IMR-90 (cell line): Measurements from ENCODE around the gene MAML3.

Source experiments
- BHLHE40 ChIP-seq: fragments of 150-350 bp; IDR thresholded peaks from 2 replicates; pipeline ENCODE4 v1.6.1; 2016; ENCODE audit warnings: mild to moderate bottlenecking, low read depth, low read length
- CEBPB ChIP-seq: IDR thresholded peaks from 2 replicates; pipeline ENCODE4 v1.6.1; 2012; ENCODE audit warnings: low read depth, low read length, improper control_type of control experiment
- CTCF ChIP-seq: conservative IDR thresholded peaks from 2 replicates; pipeline ENCODE4 v1.5.1; 2012; ENCODE audit warnings: mild to moderate bottlenecking, low read depth, low read length, improper control_type of control experiment
- FOS ChIP-seq: fragments of 150-350 bp; IDR thresholded peaks from 2 replicates; pipeline ENCODE4 v1.6.1; 2016; ENCODE audit warnings: low read depth, low read length
- MAFK ChIP-seq: IDR thresholded peaks from 2 replicates; pipeline ENCODE4 v1.6.1; 2012; ENCODE audit warnings: low read depth, low read length, improper control_type of control experiment
- MAZ ChIP-seq: IDR thresholded peaks from 2 replicates; pipeline ENCODE4 v1.6.1; 2012; ENCODE audit warnings: low read depth, mild to moderate bottlenecking, low read length, improper control_type of control experiment, moderate library complexity, borderline replicate concordance
- MXI1 ChIP-seq: IDR thresholded peaks from 2 replicates; pipeline ENCODE4 v1.6.1; 2012; ENCODE audit warnings: low read depth, mild to moderate bottlenecking, low read length, moderate library complexity, borderline replicate concordance
- POLR2A ChIP-seq: IDR thresholded peaks from 2 replicates; pipeline ENCODE4 v1.6.1; 2012; ENCODE audit warnings: mild to moderate bottlenecking, low read depth, low read length
- RAD21 ChIP-seq: IDR thresholded peaks from 2 replicates; pipeline ENCODE4 v1.6.1; 2012; ENCODE audit warnings: low read length, improper control_type of control experiment
- RCOR1 ChIP-seq: IDR thresholded peaks from 2 replicates; pipeline ENCODE4 v1.6.1; 2012; ENCODE audit warnings: mild to moderate bottlenecking, low read length, improper control_type of control experiment; ENCODE audit not compliant: insufficient replicate concordance
- RFX5 ChIP-seq: IDR thresholded peaks from 2 replicates; pipeline ENCODE4 v1.8.0; 2012; ENCODE audit warnings: low read depth, mild to moderate bottlenecking, low read length, moderate library complexity
- SMC3 ChIP-seq: fragments of 150-350 bp; IDR thresholded peaks from 2 replicates; pipeline ENCODE4 v1.6.1; 2016; ENCODE audit warnings: low read depth, mild to moderate bottlenecking, antibody characterized with exemption, low read length, moderate library complexity
- USF2 ChIP-seq: fragments of 150-350 bp; IDR thresholded peaks from 2 replicates; pipeline ENCODE4 v1.6.1; 2017; ENCODE audit warnings: mild to moderate bottlenecking, antibody characterized with exemption, low read length, low read depth
- TF ChIP-seq, protein P1 (sequence below): fragments of 150-350 bp; IDR thresholded peaks from 2 replicates; pipeline ENCODE4 v1.6.1; 2016; ENCODE audit warnings: low read depth, mild to moderate bottlenecking, low read length, moderate library complexity, borderline replicate concordance

- TF ChIP-seq RAD21, result no peak
- TF ChIP-seq, protein P1, sequence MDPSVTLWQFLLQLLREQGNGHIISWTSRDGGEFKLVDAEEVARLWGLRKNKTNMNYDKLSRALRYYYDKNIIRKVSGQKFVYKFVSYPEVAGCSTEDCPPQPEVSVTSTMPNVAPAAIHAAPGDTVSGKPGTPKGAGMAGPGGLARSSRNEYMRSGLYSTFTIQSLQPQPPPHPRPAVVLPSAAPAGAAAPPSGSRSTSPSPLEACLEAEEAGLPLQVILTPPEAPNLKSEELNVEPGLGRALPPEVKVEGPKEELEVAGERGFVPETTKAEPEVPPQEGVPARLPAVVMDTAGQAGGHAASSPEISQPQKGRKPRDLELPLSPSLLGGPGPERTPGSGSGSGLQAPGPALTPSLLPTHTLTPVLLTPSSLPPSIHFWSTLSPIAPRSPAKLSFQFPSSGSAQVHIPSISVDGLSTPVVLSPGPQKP, result no peak
- TF ChIP-seq MAZ, result no peak
- TF ChIP-seq POLR2A, result no peak
- no peak for TF ChIP-seq CTCF
- TF ChIP-seq FOS, result no peak
- no peak for TF ChIP-seq USF2
- TF ChIP-seq SMC3, result no peak
- TF ChIP-seq RCOR1, result no peak
- no peak for TF ChIP-seq MAFK
- TF ChIP-seq RFX5, result no peak
- TF ChIP-seq MXI1, result no peak
- TF ChIP-seq CEBPB, result no peak
- no peak for TF ChIP-seq BHLHE40
These were observed 433.2 kb downstream of the MAML3 start for GRCh38 chr4:139720806-139721205.
